GM23338 (cell line): ENCODE measurements around the gene HRH2. TPM values are rescaled to one million over a fixed set of nuclear protein-coding genes. Genes with fewer than 3 reads are reported as not detected.
A peak's percentile ranks its signal among the peaks of the same experiment; 100 is the strongest.
"Not testable (repeated sequence)": the region's sequence is repeated elsewhere in the genome, so short reads cannot be mapped to it uniquely, and the experiment has no call there.

Experiments
- ATAC-seq: fragments of 200-7000 bp; cut with Tn5 transposase; 3 replicates; pipeline ENCODE4 v1.9.1; 2020
- DNase-seq: peaks from one replicate; pipeline ENCODE4 v3.0.0-alpha.2; 2015; ENCODE audit warnings: low spot score
- H2AFZ ChIP-seq: fragments of 200-600 bp; sonication (generic); 2 replicates; pipeline ENCODE4 v1.8.0; 2016; ENCODE audit warnings: antibody characterized with exemption, mild to moderate bottlenecking, moderate library complexity
- H3F3A ChIP-seq: fragments of 200-600 bp; sonication (generic); replicated peaks from 2 replicates; pipeline ENCODE4 v1.8.0; 2017; ENCODE audit warnings: antibody characterized with exemption, mixed run types, low read depth
- H3K27ac ChIP-seq: fragments of 200-600 bp; sonication (generic); 2 replicates; pipeline ENCODE4 v1.6.1; 2016; ENCODE audit warnings: low read depth
- H3K27me3 ChIP-seq: fragments of 200-600 bp; sonication (generic); 2 replicates; pipeline ENCODE4 v1.8.0; 2016; ENCODE audit warnings: mild to moderate bottlenecking, mixed run types, moderate library complexity; ENCODE audit not compliant: insufficient read depth
- H3K36me3 ChIP-seq: fragments of 200-600 bp; sonication (generic); 2 replicates; pipeline ENCODE4 v1.8.0; 2016; ENCODE audit warnings: mild to moderate bottlenecking; ENCODE audit not compliant: insufficient read depth
- H3K4me1 ChIP-seq: fragments of 200-600 bp; sonication (generic); 2 replicates; pipeline ENCODE4 v1.8.0; 2016; ENCODE audit warnings: mild to moderate bottlenecking, moderate library complexity; ENCODE audit not compliant: insufficient read depth
- H3K4me2 ChIP-seq: fragments of 200-600 bp; sonication (generic); 2 replicates; pipeline ENCODE4 v1.7.1; 2017; ENCODE audit warnings: mixed run types
- H3K4me3 ChIP-seq: fragments of 200-600 bp; sonication (generic); 2 replicates; pipeline ENCODE4 v1.6.1; 2016; ENCODE audit warnings: mixed run types
- H3K79me2 ChIP-seq: fragments of 200-600 bp; sonication (generic); replicated peaks from 2 replicates; pipeline ENCODE4 v1.8.0; 2017; ENCODE audit warnings: mild to moderate bottlenecking; ENCODE audit not compliant: insufficient read depth
- H3K9me2 ChIP-seq: fragments of 200-600 bp; sonication (generic); 2 replicates; pipeline ENCODE4 v1.8.0; 2017; ENCODE audit not compliant: insufficient read depth
- H4K20me1 ChIP-seq: fragments of 200-600 bp; sonication (generic); replicated peaks from 2 replicates; pipeline ENCODE4 v1.8.0; 2017; ENCODE audit warnings: mild to moderate bottlenecking; ENCODE audit not compliant: insufficient read depth
- H3K27ac Mint-ChIP-seq: 2 replicates; pipeline ENCODE4 v1.8.0; 2020; ENCODE audit warnings: inconsistent platforms, mild to moderate bottlenecking, moderate library complexity, mixed read lengths
- H3K27me3 Mint-ChIP-seq: 3 replicates; pipeline ENCODE4 v1.8.0; 2022; ENCODE audit warnings: low read depth, mild to moderate bottlenecking, moderate library complexity, mixed read lengths, inconsistent platforms; ENCODE audit not compliant: insufficient read depth, poor library complexity
- H3K36me3 Mint-ChIP-seq: 3 replicates; pipeline ENCODE4 v1.8.0; 2021; ENCODE audit warnings: low read depth, mild to moderate bottlenecking, inconsistent platforms, moderate library complexity, mixed read lengths
- H3K4me1 Mint-ChIP-seq: 3 replicates; pipeline ENCODE4 v1.8.0; 2020; ENCODE audit warnings: mild to moderate bottlenecking, inconsistent platforms, mixed read lengths
- H3K4me3 Mint-ChIP-seq: 3 replicates; pipeline ENCODE4 v1.8.0; 2021; ENCODE audit warnings: moderate library complexity, mild to moderate bottlenecking, inconsistent platforms, mixed read lengths
- H3K9me3 Mint-ChIP-seq: 3 replicates; pipeline ENCODE4 v1.8.0; 2020; ENCODE audit warnings: moderate library complexity, mild to moderate bottlenecking, inconsistent platforms, mixed read lengths
- CTCF ChIP-seq, 2 experiments: fragments of 200-600 bp in 1 of 2; sonication (generic) in 1 of 2; conservative IDR thresholded peaks; 2 replicates each; pipeline versions ENCODE4 v1.5.1 to v1.6.1; 2016 to 2017; ENCODE audit warnings: antibody characterized with exemption in 2 of 2, low read depth in 2 of 2, mild to moderate bottlenecking in 2 of 2, moderate library complexity in 1 of 2
- EZH2phosphoT487 ChIP-seq: fragments of 200-600 bp; sonication (generic); IDR thresholded peaks from one replicate; pipeline ENCODE4 v1.8.1; 2018; ENCODE audit warnings: antibody characterized with exemption; ENCODE audit not compliant: unreplicated experiment
- JUNB ChIP-seq: IDR thresholded peaks from one replicate; pipeline ENCODE4 v1.6.1; 2016; ENCODE audit warnings: antibody characterized with exemption; ENCODE audit not compliant: unreplicated experiment
- STAT1 ChIP-seq: IDR thresholded peaks from one replicate; pipeline ENCODE4 v1.6.1; 2016; ENCODE audit warnings: antibody characterized with exemption; ENCODE audit not compliant: unreplicated experiment
- ZNF114 ChIP-seq: fragments of 250-450 bp; sonication (Bioruptor Pico); IDR thresholded peaks from 2 replicates; pipeline ENCODE4 v1.5.0; 2020; ENCODE audit warnings: mild to moderate bottlenecking, moderate library complexity
- ZNF331 ChIP-seq: fragments of 250-450 bp; sonication (Bioruptor Pico); IDR thresholded peaks from 2 replicates; pipeline ENCODE4 v1.5.0; 2020; ENCODE audit warnings: low read depth, mild to moderate bottlenecking, moderate library complexity
- polyA plus RNA-seq: library from polyadenylated mRNA; unstranded; fragments of >200 nt; fragmentation: Nextera tagmentation; extraction: Ambion mirVana; gene quantifications from 2 replicates; pipeline ENCODE4 v1.2.1, GENCODE V29; 2016
- total RNA-seq: library from RNA; depleted of rRNA; stranded (reverse); fragments of >200 nt; shearing (Covaris generic); gene quantifications from 2 replicates; pipeline ENCODE4 v1.2.3, GENCODE V29; 2014
- TF ChIP-seq, protein P1 (sequence below): fragments of 250-450 bp; sonication (Bioruptor Pico); IDR thresholded peaks from 2 replicates; pipeline ENCODE4 v1.5.0; 2020; ENCODE audit warnings: mild to moderate bottlenecking, moderate library complexity

HRH2 gene
- total and polyA plus RNA-seq, 2 experiments from 2014 or later, result 6.8 to 7.0 TPM

GRCh38 chr5:175718401-175719108, 60.7 kb downstream of the HRH2 start:
- peaks cover 35% of the 10 kb centered on the region for H3K9me3 Mint-ChIP-seq
- TF ChIP-seq ZNF331 (CRISPR knock-in tag) (no peak), ZNF114 (CRISPR knock-in tag) (no peak), EZH2phosphoT487 (no peak), JUNB (no peak), CTCF (conservative IDR thresholded peaks at IDR 0.05; ENCODE audit: low read depth in 2 of 2) (peak; percentile 91 to 100), STAT1 (no peak)
- TF ChIP-seq, protein P1, sequence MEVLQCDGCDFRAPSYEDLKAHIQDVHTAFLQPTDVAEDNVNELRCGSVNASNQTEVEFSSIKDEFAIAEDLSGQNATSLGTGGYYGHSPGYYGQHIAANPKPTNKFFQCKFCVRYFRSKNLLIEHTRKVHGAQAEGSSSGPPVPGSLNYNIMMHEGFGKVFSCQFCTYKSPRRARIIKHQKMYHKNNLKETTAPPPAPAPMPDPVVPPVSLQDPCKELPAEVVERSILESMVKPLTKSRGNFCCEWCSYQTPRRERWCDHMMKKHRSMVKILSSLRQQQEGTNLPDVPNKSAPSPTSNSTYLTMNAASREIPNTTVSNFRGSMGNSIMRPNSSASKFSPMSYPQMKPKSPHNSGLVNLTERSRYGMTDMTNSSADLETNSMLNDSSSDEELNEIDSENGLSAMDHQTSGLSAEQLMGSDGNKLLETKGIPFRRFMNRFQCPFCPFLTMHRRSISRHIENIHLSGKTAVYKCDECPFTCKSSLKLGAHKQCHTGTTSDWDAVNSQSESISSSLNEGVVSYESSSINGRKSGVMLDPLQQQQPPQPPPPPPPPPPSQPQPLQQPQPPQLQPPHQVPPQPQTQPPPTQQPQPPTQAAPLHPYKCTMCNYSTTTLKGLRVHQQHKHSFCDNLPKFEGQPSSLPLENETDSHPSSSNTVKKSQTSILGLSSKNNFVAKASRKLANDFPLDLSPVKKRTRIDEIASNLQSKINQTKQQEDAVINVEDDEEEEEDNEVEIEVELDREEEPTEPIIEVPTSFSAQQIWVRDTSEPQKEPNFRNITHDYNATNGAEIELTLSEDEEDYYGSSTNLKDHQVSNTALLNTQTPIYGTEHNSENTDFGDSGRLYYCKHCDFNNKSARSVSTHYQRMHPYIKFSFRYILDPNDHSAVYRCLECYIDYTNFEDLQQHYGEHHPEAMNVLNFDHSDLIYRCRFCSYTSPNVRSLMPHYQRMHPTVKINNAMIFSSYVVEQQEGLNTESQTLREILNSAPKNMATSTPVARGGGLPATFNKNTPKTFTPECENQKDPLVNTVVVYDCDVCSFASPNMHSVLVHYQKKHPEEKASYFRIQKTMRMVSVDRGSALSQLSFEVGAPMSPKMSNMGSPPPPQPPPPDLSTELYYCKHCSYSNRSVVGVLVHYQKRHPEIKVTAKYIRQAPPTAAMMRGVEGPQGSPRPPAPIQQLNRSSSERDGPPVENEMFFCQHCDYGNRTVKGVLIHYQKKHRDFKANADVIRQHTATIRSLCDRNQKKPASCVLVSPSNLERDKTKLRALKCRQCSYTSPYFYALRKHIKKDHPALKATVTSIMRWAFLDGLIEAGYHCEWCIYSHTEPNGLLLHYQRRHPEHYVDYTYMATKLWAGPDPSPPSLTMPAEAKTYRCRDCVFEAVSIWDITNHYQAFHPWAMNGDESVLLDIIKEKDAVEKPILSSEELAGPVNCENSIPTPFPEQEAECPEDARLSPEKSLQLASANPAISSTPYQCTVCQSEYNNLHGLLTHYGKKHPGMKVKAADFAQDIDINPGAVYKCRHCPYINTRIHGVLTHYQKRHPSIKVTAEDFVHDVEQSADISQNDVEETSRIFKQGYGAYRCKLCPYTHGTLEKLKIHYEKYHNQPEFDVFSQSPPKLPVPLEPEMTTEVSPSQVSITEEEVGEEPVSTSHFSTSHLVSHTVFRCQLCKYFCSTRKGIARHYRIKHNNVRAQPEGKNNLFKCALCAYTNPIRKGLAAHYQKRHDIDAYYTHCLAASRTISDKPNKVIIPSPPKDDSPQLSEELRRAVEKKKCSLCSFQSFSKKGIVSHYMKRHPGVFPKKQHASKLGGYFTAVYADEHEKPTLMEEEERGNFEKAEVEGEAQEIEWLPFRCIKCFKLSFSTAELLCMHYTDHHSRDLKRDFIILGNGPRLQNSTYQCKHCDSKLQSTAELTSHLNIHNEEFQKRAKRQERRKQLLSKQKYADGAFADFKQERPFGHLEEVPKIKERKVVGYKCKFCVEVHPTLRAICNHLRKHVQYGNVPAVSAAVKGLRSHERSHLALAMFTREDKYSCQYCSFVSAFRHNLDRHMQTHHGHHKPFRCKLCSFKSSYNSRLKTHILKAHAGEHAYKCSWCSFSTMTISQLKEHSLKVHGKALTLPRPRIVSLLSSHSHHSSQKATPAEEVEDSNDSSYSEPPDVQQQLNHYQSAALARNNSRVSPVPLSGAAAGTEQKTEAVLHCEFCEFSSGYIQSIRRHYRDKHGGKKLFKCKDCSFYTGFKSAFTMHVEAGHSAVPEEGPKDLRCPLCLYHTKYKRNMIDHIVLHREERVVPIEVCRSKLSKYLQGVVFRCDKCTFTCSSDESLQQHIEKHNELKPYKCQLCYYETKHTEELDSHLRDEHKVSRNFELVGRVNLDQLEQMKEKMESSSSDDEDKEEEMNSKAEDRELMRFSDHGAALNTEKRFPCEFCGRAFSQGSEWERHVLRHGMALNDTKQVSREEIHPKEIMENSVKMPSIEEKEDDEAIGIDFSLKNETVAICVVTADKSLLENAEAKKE, result no peak
- Histone ChIP-seq H3K4me2 (no peak overlapping the region), H3K36me3 (no peaks in the 10 kb centered on the region), H3K27me3 (no peaks in the 10 kb centered on the region), H3K4me3 (no peak overlapping the region), H3K9me2 (no peaks in the 10 kb centered on the region), H3K4me1 (0 out of 2 replicates have a peak, but pooled peaks cover 4% of the 10 kb centered on the region), H3K27ac (no peak overlapping the region), H2AFZ (no peak overlapping the region), H3F3A (no peaks in the 10 kb centered on the region), H4K20me1 (no peaks in the 10 kb centered on the region), H3K79me2 (no peaks in the 10 kb centered on the region)
- peaks cover 34% of the 10 kb centered on the region for H3K36me3 Mint-ChIP-seq
- no peak overlapping the region for H3K4me3 Mint-ChIP-seq
- peaks cover 6% of the 10 kb centered on the region for H3K4me1 Mint-ChIP-seq
- H3K27me3 Mint-ChIP-seq, result peaks cover 1% of the 10 kb centered on the region
- no peak overlapping the region for H3K27ac Mint-ChIP-seq
- peak; percentile 76 for DNase-seq
- peak; percentile 57 for ATAC-seq

GRCh38 chr5:175719109-175719432, 61.2 kb downstream of the HRH2 start:
- not testable (repeated sequence) for H3K79me2 ChIP-seq, H3K4me1 Mint-ChIP-seq, H3K4me2 ChIP-seq, H3K4me3 Mint-ChIP-seq, H3K27ac Mint-ChIP-seq, H3F3A ChIP-seq, H2AFZ ChIP-seq, H3K36me3 ChIP-seq, H4K20me1 ChIP-seq, H3K9me2 ChIP-seq, H3K4me3 ChIP-seq, ATAC-seq, H3K27me3 Mint-ChIP-seq, H3K27ac ChIP-seq, H3K4me1 ChIP-seq, H3K27me3 ChIP-seq, DNase-seq
- peaks cover 30% of the 10 kb centered on the region for H3K9me3 Mint-ChIP-seq
- H3K36me3 Mint-ChIP-seq, result peaks cover 32% of the 10 kb centered on the region
